HCT116 (cell line): Measurements from ENCODE around the gene KRTAP1-5. TPM values are rescaled to one million over a fixed set of nuclear protein-coding genes. Genes with fewer than 3 reads are reported as not detected.
A peak's percentile ranks its signal among the peaks of the same experiment; 100 is the strongest.

Experiments
- ATAC-seq: fragments of 200-7000 bp; cut with Tn5 transposase; 2 replicates; pipeline ENCODE4 v1.9.1; 2020; ENCODE audit warnings: mild to moderate bottlenecking, moderate library complexity
- BruUV-seq: library from RNA; stranded (reverse); fragments of 400-500 nt; replicated peaks from 2 replicates; lab custom pipeline; 2021; lab: Mats Ljungman, UMichigan
- CTCF ChIA-PET: fragments of 300-600 bp; sonication (Branson Sonifier 250); formaldehyde crosslinking; loops from one replicate; lab custom pipeline; 2021; ENCODE audit warnings: antibody characterized with exemption; lab: Charles Lee
- POLR2A ChIA-PET: fragments of 300-600, 350-600 bp; sonication (Branson Sonifier 250); formaldehyde crosslinking; loops from one replicate; lab custom pipeline; 2021; ENCODE audit warnings: antibody characterized with exemption; lab: Charles Lee
- RAD21 ChIA-PET, 2 experiments: fragments of 300-600 bp; sonication (Branson Sonifier 250); formaldehyde crosslinking; loops; one replicate each; lab custom pipeline; 2023; ENCODE audit warnings: low total read pairs in 2 of 2; ENCODE audit not compliant: uncharacterized antibody in 2 of 2, unreplicated experiment in 2 of 2, low non-redundant PET in 1 of 2; lab: Charles Lee
- DNase-seq: peaks from one replicate; pipeline ENCODE4 v3.0.0-alpha.2; 2010; ENCODE audit warnings: low read depth, low spot score
- H2AFZ ChIP-seq: fragments of 200-600 bp; shearing (Covaris generic), sonication (generic); 2 replicates; pipeline ENCODE4 v1.6.1; 2017; ENCODE audit warnings: low read depth, mixed run types, mixed read lengths, antibody characterized with exemption, low read length; ENCODE audit not compliant: poor library complexity, severe bottlenecking
- H3K27ac ChIP-seq: 2 replicates; pipeline ENCODE4 v1.5.1; 2012; ENCODE audit warnings: low read depth, low read length
- H3K27me3 ChIP-seq: fragments of 200-600 bp; sonication (generic); 2 replicates; pipeline ENCODE4 v1.6.1; 2016; ENCODE audit warnings: mixed run types, low read length, mixed read lengths; ENCODE audit not compliant: insufficient read depth
- H3K36me3 ChIP-seq, 2 experiments: fragments of 200-500 bp in 1 of 2; fragments of 200-600 bp in 1 of 2; sonication (Bioruptor generic) in 1 of 2; sonication (generic) in 1 of 2; 2 replicates each; pipeline versions ENCODE4 v1.5.1 to v1.6.1; 2014 to 2016; ENCODE audit warnings: low read length in 2 of 2, inconsistent platforms in 1 of 2, mixed read lengths in 1 of 2, mixed run types in 1 of 2; ENCODE audit not compliant: insufficient read depth in 2 of 2, control insufficient read depth in 1 of 2
- H3K4me1 ChIP-seq, 2 experiments: fragments of 200-600 bp in 1 of 2; sonication (generic) in 1 of 2; 2 replicates each; pipeline versions ENCODE4 v1.5.1 to v1.6.1; 2012 to 2017; ENCODE audit warnings: low read length in 2 of 2, inconsistent platforms in 1 of 2, mild to moderate bottlenecking in 1 of 2, mixed read lengths in 1 of 2, mixed run types in 1 of 2, moderate library complexity in 1 of 2; ENCODE audit not compliant: insufficient read depth in 2 of 2, control insufficient read depth in 1 of 2
- H3K4me2 ChIP-seq: fragments of 200-600 bp; sonication (generic); 2 replicates; pipeline ENCODE4 v1.6.1; 2017; ENCODE audit warnings: mixed run types, low read length, mixed read lengths
- H3K4me3 ChIP-seq, 2 experiments: fragments of 200-600 bp in 1 of 2; sonication (generic) in 1 of 2; replicated peaks in 1 of 2; 2 replicates each; pipeline ENCODE4 v1.5.1; 2011 to 2016; ENCODE audit warnings: low read length in 2 of 2, control low read depth in 1 of 2, low read depth in 1 of 2, mild to moderate bottlenecking in 1 of 2, mixed read lengths in 1 of 2, mixed run types in 1 of 2
- H3K79me2 ChIP-seq: fragments of 200-600 bp; sonication (generic); 2 replicates; pipeline ENCODE4 v1.6.1; 2017; ENCODE audit warnings: mild to moderate bottlenecking, mixed run types, low read length, moderate library complexity, mixed read lengths; ENCODE audit not compliant: insufficient read depth
- H3K9ac ChIP-seq: fragments of 200-600 bp; sonication (generic); 2 replicates; pipeline ENCODE4 v1.6.1; 2016; ENCODE audit warnings: low read length, mixed read lengths
- H3K9me2 ChIP-seq: fragments of 200-600 bp; sonication (generic), shearing (Covaris generic); 2 replicates; pipeline ENCODE4 v1.6.1; 2017; ENCODE audit warnings: mixed run types, mild to moderate bottlenecking, moderate library complexity; ENCODE audit not compliant: insufficient read depth
- H3K9me3 ChIP-seq, 2 experiments: fragments of 200-500 bp in 1 of 2; fragments of 200-600 bp in 1 of 2; sonication (Bioruptor generic) in 1 of 2; sonication (generic) in 1 of 2; 2 replicates each; pipeline ENCODE4 v1.6.1; 2014 to 2017; ENCODE audit warnings: low read length in 2 of 2, mixed read lengths in 2 of 2, inconsistent platforms in 1 of 2, low read depth in 1 of 2, mild to moderate bottlenecking in 1 of 2, mixed run types in 1 of 2, moderate library complexity in 1 of 2; ENCODE audit not compliant: control insufficient read depth in 1 of 2, insufficient read depth in 1 of 2
- H4K20me1 ChIP-seq: fragments of 200-600 bp; sonication (generic), shearing (Covaris generic); 2 replicates; pipeline ENCODE4 v1.6.1; 2017; ENCODE audit warnings: mixed run types, mild to moderate bottlenecking, moderate library complexity; ENCODE audit not compliant: insufficient read depth
- ATF3 ChIP-seq: IDR thresholded peaks from 2 replicates; pipeline ENCODE4 v1.6.1; 2012
- CBX3 ChIP-seq: IDR thresholded peaks from 2 replicates; pipeline ENCODE4 v1.6.1; 2012; ENCODE audit warnings: low read depth
- ELF1 ChIP-seq: IDR thresholded peaks from 2 replicates; pipeline ENCODE4 v1.6.1; 2012; ENCODE audit warnings: low read depth, borderline replicate concordance
- EZH2 ChIP-seq: fragments of 200-600 bp; sonication (generic); IDR thresholded peaks from 2 replicates; pipeline ENCODE4 v1.6.1; 2017; ENCODE audit warnings: antibody characterized with exemption, mixed run types
- EZH2phosphoT487 ChIP-seq: fragments of 200-600 bp; IDR thresholded peaks from 2 replicates; pipeline ENCODE4 v1.6.1; 2018; ENCODE audit warnings: antibody characterized with exemption, borderline replicate concordance
- POLR2AphosphoS5 ChIP-seq: IDR thresholded peaks from 2 replicates; pipeline ENCODE4 v1.6.1; 2011; ENCODE audit warnings: mild to moderate bottlenecking, low read depth, low read length, moderate library complexity
- RAD21 ChIP-seq: IDR thresholded peaks from 2 replicates; pipeline ENCODE4 v1.6.1; 2012; ENCODE audit warnings: low read depth, mild to moderate bottlenecking
- SRF ChIP-seq: IDR thresholded peaks from 2 replicates; pipeline ENCODE4 v1.6.1; 2012; ENCODE audit warnings: low read depth
- TCF7L2 ChIP-seq: IDR thresholded peaks from 2 replicates; pipeline ENCODE4 v1.7.0; 2011; ENCODE audit warnings: borderline replicate concordance, inconsistent platforms; ENCODE audit not compliant: insufficient read depth, insufficient read length; ENCODE audit errors: extremely low read depth
- YY1 ChIP-seq: IDR thresholded peaks from 2 replicates; pipeline ENCODE4 v1.6.1; 2011; ENCODE audit warnings: low read length, low read depth, moderate library complexity, mild to moderate bottlenecking; ENCODE audit not compliant: insufficient replicate concordance; ENCODE audit errors: extremely low read depth
- ZNF274 ChIP-seq: fragments of 200-500 bp; sonication (Bioruptor generic); IDR thresholded peaks from 2 replicates; pipeline ENCODE4 v1.6.1; 2014; ENCODE audit warnings: mild to moderate bottlenecking, low read depth, low read length, inconsistent platforms
- intact Hi-C: fragments of 100-400 bp; cut with micrococcal nuclease; formaldehyde crosslinking; loops from 2 replicates; pipeline ENCODE4 v1.10.0; 2022
- total RNA-seq: library from RNA; stranded (reverse); gene quantifications from one replicate; pipeline ENCODE4 v1.2.1, GENCODE V29; 2021; ENCODE audit not compliant: unreplicated experiment
- TF ChIP-seq, protein P1 (sequence below): IDR thresholded peaks from 2 replicates; pipeline ENCODE4 v1.6.1; 2012
- TF ChIP-seq, protein P2 (sequence below), 3 experiments: fragments of 200-600 bp in 1 of 3; sonication (generic) in 1 of 3; IDR thresholded peaks in 2 of 3; conservative IDR thresholded peaks in 1 of 3; 2 replicates each; pipeline ENCODE4 v1.5.1; 2012 to 2017; ENCODE audit warnings: low read depth in 2 of 3, low read length in 2 of 3, antibody characterized with exemption in 1 of 3, borderline replicate concordance in 1 of 3, control low read depth in 1 of 3, mild to moderate bottlenecking in 1 of 3, mixed read lengths in 1 of 3, mixed run types in 1 of 3, moderate library complexity in 1 of 3; ENCODE audit not compliant: insufficient read depth in 1 of 3

The KRTAP1-5 gene
- total RNA-seq, 1 experiment from 2014 or later, result not detected

DNA sequence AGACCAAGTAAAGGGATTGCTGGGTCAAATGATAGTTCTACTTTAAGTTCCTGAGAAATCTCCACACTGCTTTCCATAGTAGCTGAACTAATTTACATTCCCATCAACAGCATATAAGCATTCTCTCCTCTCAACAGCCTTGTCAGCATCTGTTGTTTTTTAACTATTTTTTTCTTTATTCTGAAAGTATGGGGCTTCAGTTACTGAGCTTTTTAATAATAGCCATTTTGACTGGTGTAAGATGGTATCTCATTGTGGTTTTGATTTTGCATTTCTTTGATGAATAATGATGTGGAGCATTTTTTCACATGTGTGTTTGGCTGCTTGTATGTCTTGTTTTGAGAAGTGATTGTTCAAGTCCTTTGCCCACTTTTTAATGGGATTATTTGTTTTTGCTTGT lies 25.6 kb upstream of the KRTAP1-5 start:
- intact Hi-C loops, result no loop called here
- no peak for TF ChIP-seq ELF1
- TF ChIP-seq RAD21, result no peak
- no peak for TF ChIP-seq ATF3
- TF ChIP-seq, protein P1, sequence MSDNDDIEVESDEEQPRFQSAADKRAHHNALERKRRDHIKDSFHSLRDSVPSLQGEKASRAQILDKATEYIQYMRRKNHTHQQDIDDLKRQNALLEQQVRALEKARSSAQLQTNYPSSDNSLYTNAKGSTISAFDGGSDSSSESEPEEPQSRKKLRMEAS, result no peak
- TF ChIP-seq EZH2phosphoT487, result no peak
- Histone ChIP-seq H3K4me3 (no peak overlapping the region), H3K36me3 (0 out of 4 replicates have a peak, but pooled peaks cover 0 to 4% of the 10 kb centered on the region in 2 experiments), H3K9me2 (no peaks in the 10 kb centered on the region), H4K20me1 (no peaks in the 10 kb centered on the region), H2AFZ (no peak overlapping the region), H3K9ac (no peak overlapping the region), H3K79me2 (no peaks in the 10 kb centered on the region), H3K4me2 (no peak overlapping the region), H3K9me3 (peaks cover 0 to 19% of the 10 kb centered on the region in 2 experiments; a peak in 1 of 4 replicates), H3K27ac (no peak overlapping the region), H3K4me1 (no peaks in the 10 kb centered on the region; a peak in 1 of 4 replicates), H3K27me3 (no peaks in the 10 kb centered on the region)
- no TSS peak for BruUV-seq
- ChIA-PET RAD21 (no interaction called here), CTCF (no interaction called here), POLR2A (no interaction called here)
- no peak for ATAC-seq
- no peak for DNase-seq

GRCh38 chr17:41049110-41049509 lies 22.1 kb upstream of the KRTAP1-5 start:
- ATAC-seq (no peak), DNase-seq (no peak)
- no peaks in the 10 kb centered on the region for H4K20me1 ChIP-seq
- H3K9me2 ChIP-seq, result no peaks in the 10 kb centered on the region
- no peaks in the 10 kb centered on the region for H3K79me2 ChIP-seq
- ChIA-PET CTCF (no interaction called here), POLR2A (no interaction called here), RAD21 (no interaction called here)
- no peak overlapping the region for H3K4me2 ChIP-seq
- H3K36me3 ChIP-seq, result 0 out of 4 replicates have a peak, but pooled peaks cover 0 to 4% of the 10 kb centered on the region in 2 experiments
- H2AFZ ChIP-seq, result peak overlapping the region; percentile 86
- peaks cover 0 to 12% of the 10 kb centered on the region in 2 experiments; a peak in 1 of 4 replicates for H3K9me3 ChIP-seq
- intact Hi-C loops, result no loop called here
- H3K27ac ChIP-seq, result no peak overlapping the region
- no peaks in the 10 kb centered on the region for H3K27me3 ChIP-seq
- no peak overlapping the region for H3K9ac ChIP-seq
- no TSS peak for BruUV-seq
- no peak overlapping the region for H3K4me3 ChIP-seq
- no peak for TF ChIP-seq ELF1
- TF ChIP-seq ZNF274, result no peak
- no peak for TF ChIP-seq RAD21
- no peak for TF ChIP-seq POLR2AphosphoS5
- TF ChIP-seq, protein P2, sequence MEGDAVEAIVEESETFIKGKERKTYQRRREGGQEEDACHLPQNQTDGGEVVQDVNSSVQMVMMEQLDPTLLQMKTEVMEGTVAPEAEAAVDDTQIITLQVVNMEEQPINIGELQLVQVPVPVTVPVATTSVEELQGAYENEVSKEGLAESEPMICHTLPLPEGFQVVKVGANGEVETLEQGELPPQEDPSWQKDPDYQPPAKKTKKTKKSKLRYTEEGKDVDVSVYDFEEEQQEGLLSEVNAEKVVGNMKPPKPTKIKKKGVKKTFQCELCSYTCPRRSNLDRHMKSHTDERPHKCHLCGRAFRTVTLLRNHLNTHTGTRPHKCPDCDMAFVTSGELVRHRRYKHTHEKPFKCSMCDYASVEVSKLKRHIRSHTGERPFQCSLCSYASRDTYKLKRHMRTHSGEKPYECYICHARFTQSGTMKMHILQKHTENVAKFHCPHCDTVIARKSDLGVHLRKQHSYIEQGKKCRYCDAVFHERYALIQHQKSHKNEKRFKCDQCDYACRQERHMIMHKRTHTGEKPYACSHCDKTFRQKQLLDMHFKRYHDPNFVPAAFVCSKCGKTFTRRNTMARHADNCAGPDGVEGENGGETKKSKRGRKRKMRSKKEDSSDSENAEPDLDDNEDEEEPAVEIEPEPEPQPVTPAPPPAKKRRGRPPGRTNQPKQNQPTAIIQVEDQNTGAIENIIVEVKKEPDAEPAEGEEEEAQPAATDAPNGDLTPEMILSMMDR (IDR thresholded peaks at IDR 0.05 in 2 of 3, conservative IDR thresholded peaks at IDR 0.05 in 1 of 3; ENCODE audit: borderline replicate concordance in 1 of 3, insufficient read depth in 1 of 3, low read depth in 2 of 3, low read length in 2 of 3), result no peak
- no peak for TF ChIP-seq CBX3
- TF ChIP-seq TCF7L2, result no peak
- TF ChIP-seq YY1, result no peak
- no peak for TF ChIP-seq SRF
- no peak for TF ChIP-seq EZH2phosphoT487
- TF ChIP-seq EZH2, result no peak
- H3K4me1 ChIP-seq, result no peaks in the 10 kb centered on the region; a peak in 1 of 4 replicates
